Activated CD8-positive, alpha-beta memory T cell treated with anti-CD3 and anti-CD28 coated beads, Interleukin-2, amount 50 U/mL, for 4 hours (primary cell): ENCODE measurements around the gene TINCR.
"Not testable (repeated sequence)": the region's sequence is repeated elsewhere in the genome, so short reads cannot be mapped to it uniquely, and the experiment has no call there.

ENCODE experiments used
- DNase-seq: peaks from one replicate; pipeline ENCODE4 v3.0.0-alpha.2; 2020

The TINCR gene

DNA sequence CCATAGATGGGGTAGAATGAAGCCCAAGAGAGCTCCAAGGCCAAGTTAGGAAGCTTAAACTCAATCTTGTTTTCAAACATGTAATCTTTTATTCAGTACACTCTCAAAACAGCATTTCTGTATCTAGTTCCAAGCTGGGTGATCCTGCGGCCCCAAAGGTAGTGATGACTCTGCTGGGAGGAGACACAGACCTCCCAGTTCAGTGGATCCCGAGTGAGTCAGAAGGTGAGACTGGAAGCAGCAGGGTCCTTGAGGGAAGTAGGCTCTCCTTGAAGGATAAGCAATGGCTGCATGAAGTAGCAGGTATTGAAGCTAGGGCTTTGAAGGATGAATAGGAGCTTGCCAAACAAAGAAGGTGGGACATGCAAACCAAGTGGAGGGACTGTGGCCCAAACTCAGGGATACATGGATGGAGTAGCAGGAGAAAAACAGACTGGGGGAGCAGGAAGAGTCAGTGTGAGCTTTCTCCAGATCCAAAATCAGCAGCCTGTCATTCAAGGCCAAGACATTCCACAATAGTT is 9.6 kb downstream of the TINCR start:
- DNase-seq = no peak

DNA sequence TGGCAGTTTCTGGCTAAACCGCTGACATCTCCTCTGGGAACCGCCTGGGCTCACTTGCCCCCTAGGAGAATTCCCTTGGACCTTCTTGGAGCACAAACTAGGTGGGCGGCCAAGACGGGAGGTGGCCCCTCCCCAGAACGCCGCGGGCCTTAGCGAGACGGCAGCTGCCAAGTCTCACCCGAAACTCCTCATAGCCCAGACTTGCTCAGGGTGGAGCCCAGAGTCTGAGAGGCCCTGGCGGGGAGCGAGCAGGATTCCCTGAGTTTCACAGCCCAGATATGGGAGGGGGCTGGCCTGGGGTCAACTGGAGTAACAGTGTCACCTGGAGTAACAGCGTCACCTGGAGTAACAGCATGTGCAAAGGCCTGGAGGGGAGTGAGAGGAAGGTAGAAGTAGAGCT is 10.1 kb downstream of the TINCR start:
- DNase-seq = no peak

DNA sequence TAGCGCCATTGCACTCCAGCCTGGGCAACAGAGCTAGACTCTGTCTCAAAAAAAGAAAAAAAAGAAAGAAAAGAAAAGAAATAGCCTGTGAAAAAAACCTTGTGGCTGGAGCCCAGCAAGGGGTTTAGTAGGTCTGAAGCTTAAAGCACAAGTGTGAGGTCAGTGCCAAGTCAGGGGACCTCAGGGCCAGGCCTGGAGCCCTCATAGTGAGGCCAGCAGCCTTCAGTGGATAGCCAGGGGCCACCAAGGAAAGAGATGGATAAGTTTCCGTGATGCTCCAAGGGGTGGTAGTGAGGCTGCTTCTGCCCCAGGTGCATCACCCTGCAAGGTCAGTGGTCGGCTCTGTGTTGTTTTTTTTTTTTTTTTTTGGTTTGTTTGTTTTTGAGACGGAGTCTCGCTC is 12.9 kb downstream of the TINCR start:
- no peak for DNase-seq

DNA sequence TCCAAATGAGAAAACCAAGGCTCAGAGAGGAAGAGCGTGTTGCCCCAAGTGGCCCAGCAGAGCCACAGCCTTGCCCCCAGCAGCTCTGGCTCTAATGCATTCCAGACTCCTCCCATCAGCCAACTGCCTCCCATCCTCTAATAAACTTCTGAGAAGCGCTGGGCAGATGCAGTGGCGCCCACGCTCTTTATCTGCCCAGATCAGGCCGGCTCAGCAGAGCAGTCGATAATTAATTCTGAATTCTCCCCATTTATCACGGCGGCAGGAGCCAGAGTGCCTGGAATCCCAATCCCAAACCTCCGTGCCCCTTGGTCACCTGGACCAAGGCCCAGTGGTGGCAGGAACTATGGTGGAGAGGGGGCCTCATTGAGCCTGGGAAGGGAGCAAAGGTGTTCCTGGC is 13.9 kb downstream of the TINCR start:
- no peak for DNase-seq

DNA sequence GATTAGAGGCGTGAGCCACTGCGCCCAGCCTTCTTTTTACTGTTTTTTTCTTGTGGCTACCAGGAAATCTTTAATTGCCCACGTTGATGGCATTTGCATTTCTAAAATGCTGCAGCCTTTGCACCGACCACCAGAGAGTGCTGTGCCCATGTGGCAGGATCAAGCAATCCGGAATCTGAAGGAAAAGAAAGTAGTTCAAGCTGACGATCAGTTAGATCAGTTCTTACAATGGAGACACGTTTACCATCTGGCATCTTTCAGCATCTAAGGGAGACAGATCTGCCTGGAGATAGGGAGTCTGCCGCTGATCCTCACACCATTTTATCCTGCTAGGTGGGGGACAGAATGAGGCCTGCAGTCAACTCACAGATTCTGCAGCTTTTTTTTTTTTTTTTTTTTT is 19.9 kb downstream of the TINCR start:
- no peak for DNase-seq

DNA sequence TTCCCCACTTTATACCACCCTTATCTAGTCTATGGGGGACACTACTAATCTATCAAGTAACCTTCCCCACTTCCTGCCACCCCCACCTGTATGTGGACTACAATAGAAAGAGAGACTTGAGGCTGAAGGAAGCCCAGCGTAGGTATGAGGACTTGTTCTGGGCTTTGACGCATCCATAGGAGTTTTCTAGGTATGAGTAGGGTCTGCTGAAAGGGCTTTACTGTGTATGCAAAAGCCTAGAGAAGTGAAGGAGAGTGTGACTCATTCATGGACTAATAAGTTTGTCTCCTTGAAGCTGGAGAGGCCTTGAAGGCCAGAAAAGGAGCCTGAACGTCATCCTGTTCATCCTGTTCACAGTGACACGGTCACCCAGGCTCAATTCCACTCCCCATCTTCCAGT is 21.8 kb downstream of the TINCR start:
- no peak for DNase-seq

DNA sequence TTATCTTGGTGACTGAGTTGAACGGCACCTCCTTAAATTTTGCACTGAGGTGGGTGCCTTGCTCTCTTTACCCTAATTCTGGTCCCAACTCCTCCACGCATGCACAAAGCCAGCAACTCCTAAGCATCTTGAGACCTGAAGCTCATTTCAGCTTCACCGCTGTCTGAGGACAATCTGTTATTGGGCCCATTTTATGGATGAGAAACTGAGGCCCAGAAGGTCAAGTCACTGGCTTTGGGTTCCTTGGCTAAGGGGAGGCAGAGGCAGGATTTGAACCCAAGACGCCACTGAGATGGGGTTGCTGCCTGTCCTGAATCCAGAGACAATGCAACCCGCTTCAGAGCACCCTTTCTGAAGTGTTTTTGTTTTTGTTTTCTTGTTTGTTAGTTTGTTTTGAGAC is 22.7 kb downstream of the TINCR start:
- no peak for DNase-seq

DNA sequence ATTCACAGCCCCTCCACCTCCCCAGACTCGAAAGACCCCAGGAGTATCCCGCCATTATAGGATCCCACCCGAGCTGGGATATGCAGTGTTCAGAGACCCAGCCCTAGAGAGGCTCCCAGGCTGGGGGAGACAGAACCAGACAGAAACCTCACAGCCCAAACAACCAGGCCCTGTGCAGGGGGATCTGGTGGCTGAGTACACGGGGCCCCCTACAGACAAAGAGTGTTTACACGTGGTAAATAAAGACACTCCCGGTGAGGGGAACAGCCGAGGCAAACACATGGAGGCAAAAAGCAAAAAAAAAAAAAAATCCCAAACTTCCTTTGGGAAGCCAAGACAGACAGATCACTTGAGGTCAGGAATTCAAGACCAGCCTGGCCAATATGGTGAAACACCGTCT is 25.1 kb downstream of the TINCR start:
- DNase-seq = no peak

DNA sequence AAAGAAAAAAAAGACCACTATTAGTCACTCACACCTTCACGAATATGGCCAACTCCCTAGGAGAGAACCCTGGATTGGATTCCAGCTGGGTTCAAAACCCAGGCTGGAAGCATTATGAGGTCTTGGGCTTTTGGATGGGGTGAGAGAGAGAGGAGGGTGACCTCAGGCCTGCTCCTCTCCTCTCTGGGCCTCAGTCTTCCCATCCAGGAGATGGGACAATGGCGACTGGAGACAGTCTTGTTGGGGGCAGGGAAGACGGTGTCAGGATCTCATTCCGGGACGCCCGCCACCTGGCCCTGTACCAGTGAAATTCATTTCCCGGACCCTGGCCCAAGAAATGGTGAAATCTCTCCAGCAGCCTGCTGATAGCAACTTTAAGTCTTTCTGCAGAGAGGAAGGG is 26.3 kb downstream of the TINCR start:
- no peak for DNase-seq

DNA sequence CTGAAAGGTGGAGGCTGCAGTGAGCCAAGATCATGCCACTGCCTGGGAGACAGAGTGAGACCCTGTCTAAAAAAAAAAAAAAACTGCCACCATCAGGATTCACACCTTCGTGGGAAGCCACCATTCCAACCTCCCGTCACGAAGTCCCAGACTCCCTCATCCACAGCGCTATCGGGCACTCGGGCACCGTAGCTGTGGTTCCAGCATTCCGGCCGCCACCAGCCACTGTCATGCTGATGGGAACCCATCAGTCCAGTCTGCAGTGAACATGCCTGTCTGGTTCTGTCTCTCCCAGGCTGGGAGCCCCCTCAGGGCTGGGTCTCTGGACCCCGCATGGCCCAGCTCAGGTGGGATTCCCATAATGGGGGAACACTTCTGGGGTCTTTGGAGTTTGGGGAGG is 27.5 kb downstream of the TINCR start:
- no peak for DNase-seq

DNA sequence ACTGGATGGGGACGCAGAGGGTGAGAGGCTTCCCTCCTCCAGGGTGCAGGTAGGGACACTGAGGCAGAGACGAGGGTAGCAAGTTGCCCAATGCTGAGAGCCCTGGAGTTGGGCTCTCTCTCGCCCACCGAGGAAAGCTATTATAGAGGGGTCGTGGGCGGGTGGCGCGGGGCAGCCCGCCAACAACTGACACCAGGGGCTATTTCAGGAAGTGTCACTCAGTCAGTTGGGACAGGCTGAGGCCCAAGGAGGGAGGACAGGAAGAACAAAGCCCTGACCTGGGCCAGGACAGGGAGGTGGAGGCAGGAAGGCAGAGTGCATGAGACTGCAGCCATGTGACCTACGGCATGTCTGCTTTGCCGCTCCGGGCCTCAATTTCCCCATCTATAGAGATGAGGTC is 29.9 kb downstream of the TINCR start:
- DNase-seq = no peak

DNA sequence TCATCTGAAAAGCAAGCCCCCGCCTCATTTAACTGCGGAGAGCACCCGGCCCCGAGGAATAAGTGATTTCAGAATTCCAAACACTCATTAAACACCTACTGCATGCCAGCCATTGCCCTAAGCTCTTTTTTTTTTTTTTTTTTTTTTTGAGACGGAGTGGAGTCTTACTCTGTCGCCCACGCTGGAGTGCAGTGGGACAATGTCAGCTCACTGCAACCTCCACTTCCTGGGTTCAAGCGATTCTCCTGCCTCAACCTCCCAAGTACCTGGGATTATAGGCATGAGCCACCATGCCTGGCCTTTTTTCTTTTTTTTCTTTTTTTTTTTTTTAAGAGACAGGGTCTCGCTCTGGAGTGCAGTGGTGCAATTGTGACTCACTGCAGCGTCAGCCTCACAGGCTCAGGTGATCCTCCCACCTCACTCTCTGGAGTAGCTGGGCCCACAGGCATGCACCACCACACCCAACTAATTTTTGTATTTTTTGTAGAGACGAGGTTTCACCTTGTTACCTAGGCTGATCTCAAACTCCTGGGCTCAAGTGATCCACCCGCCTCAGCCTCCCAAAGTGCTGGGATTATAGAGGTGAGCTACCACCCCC is 30.7 kb downstream of the TINCR start:
- not testable (repeated sequence) for DNase-seq

DNA sequence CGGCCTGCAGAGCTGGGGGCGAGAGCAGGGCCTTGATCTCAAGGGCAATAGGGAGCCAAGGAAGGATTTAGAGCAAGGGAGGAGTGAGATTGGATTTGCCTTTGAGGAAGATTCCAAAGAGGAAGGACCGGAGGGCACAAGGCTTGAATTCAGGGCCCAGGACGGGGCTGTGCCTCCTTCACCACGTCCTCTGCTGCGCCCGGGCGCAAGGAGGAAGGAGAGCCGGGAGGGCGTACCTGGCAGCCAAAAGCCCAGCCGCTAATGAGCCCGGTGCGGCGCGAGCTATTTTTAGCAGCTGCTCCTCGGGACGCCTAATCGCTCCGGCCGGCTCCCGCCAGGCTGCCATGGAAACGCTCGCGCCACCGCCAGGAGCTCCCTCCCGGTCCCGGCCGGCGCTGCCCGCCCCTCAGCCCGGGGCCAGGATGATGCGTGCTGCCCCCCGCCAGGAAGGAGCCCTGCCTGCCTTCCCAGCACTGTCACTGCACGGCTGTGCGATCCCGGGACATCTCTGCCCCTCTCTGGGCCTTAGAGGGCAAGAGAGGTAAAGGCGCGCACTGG is 31.3 kb downstream of the TINCR start:
- no peak for DNase-seq

DNA sequence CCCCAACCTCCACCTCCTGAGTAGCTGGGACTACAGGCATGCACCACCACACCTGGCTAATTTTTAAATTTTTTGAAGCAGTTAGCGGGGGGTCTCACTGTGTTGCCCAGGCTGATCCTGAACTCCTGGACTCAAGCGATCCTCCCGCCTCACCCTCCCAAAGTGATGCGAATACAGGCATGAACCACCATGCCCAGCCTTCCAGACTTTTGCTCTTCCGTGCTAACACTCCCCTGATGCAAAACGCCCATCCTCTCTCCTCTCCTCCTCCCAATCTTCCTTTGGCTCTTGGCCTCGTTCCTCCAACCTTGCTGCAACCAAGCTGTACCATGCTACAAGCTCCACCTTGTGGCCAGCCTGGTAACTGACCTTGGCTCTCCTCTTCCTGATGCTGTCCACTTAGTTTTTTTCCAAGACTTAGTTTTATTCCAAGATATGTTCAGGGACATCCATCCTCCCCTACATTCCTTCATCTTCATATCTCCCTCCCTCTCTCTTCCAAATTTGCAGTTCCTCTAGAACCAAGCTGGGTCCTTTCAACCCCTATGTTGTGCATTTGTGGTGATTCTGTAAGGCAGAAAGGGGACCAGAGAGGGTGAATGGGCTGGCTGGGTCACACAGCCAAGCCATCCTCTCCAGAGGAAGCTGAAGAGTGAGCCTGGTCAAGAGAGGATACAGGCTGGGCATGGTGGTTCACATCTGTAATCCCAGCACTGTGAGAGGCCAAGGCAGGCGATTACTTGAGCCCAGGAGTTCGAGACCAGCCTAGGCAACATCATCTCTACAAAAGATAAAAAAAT is 32.8 kb downstream of the TINCR start:
- DNase-seq = no peak

DNA sequence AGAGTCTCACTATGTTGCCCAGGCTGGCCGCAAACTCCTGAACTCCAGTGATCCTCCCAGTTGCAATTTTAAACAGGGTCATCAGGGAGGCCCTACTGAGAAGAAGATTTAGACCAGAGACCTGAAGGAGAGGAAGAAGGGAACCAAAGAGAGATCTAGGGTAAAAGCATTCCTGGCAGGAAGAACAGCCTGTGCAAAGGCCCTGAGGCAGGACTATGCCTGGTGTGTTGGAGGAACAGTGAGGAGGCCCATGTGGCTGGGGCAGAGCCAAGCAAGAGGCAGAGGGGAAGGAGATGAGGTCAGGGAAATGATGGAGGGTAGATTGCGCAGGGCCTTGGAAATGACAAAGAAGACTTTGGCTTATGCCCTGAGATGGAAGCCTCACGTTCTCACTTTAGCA is 34.5 kb downstream of the TINCR start:
- DNase-seq = no peak

DNA sequence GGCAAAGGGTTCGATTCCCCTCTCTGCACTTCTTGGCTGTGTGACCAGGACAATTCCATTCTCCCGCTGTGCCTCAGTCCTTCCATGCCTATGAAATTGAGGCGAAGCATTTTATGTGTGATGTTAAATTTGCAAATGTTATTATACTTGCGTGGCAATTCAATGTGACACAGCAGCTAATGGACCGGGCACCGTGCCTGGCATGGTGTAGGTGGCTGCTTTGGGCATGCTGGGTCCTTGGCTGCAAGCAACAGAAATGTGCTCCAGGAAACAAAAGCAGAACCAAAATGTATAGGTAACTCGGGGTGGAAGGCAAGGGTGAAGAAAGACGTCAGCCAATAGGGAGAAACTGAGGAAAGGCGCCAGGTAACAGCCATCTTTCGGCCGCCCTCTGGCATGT is 37.1 kb downstream of the TINCR start:
- DNase-seq = no peak

DNA sequence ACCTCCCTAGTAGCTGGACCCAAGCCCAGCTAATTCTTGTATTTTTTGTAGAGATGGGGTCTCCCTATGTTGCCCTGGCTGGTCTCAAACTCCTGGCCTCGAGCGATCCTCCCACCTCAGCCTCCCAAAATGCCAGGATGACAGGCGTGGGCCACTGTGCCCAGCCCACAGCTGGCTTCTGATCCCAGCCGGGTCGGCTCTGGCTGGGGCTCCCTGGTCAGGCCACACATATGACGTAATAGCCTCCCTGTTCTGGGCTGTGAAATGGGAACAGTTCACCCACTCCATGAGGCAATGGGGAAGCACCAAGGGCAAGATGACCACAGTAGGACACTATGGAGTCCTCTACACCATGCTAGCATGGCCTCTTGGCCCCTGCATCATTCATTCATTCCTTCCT is 41.1 kb downstream of the TINCR start:
- DNase-seq = no peak

DNA sequence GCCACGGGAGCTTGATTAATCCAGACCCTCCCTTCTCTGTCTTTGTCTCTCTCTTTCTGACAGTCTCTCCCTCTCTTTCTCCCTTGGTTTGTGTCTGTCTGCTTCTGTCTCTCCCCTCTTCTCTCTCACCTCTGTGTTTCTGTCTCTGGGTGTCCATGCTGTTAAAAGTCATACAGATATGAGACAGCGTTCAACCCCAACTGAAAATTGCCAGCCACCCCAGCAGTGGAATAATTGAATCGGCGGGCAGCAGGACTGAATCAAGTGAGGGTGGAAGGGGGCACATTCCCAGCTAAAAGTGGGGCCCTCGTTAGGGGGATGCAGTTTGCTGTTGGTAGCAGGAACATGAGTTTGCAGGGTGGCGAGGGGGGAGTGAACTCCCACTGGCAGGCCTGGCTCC is 43.7 kb downstream of the TINCR start:
- no peak for DNase-seq

DNA sequence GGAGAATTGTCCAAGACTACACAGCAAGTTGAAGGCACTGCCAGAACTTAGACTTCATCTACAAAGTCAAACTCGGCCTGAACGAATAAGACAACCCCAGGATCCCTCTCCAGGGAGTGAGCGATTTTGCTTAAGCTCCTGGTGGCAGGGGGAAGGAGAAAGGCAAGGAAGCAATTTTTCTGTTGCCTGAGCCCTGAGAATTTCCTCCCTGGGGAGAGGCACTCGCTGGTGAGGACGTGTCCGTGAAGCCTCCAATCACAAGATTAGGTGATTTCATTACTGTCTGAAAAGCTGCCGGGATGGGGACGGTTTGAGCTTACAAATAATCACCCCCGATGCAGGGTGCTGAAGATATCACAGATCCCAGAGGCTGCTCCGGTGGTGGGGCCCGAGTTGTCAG is 45.6 kb downstream of the TINCR start:
- no peak for DNase-seq

DNA sequence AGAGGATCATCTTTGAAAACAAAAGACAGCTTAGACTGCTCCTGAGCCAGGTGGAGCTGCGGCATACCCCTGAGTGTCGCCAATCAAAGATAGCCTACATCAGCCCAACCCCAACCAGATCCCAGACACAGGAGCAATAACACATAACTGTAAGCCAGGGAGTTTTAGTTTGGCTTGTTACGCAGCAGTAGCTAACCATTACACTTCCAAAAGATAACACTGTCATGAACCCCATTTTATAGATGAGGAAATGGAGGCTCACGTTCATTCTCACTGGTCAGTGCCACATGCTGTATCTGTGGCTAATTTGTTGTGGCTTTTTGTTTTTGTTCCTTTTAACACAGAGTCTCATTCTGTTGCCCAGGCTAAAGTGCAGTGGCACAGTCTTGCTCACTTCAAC is 47.3 kb downstream of the TINCR start:
- DNase-seq = no peak

DNA sequence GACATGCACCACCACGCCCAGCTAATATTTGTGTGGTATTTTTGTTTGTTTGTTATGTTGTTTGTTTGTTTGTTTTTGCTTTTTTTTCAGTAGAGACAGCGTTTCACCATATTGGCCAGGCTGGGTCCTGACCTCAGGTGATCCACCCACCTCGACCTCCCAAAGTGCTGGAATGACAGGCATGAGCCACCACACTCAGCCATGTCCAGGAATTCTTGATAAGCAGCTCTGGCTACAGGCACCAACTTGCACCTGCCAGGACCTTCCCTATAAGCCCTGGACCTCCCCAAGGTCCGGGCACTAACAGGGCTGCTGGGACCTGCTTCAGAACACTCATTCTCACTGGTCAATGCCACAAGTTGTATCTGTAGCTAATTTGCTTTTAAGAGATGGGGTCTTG is 48.7 kb downstream of the TINCR start:
- no peak for DNase-seq

DNA sequence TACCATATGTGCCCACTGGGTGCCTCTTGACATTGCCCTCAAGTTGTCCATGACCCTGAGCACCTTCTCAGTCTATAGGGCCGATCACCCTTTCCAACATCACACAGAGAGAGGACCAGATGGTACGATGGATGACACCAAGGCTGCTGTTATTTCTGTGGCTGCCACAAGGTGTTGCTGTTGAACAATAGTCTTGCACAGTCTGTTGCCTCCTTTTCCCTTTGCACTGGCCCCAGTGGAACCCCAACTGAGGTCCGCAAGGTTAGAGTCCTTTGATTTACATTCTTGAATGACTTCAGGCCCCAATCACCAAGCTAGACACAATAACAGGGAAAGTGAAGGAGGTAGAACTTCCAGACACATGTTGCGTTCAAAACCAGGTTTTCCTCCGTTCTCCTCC is 52.0 kb downstream of the TINCR start:
- DNase-seq = no peak

DNA sequence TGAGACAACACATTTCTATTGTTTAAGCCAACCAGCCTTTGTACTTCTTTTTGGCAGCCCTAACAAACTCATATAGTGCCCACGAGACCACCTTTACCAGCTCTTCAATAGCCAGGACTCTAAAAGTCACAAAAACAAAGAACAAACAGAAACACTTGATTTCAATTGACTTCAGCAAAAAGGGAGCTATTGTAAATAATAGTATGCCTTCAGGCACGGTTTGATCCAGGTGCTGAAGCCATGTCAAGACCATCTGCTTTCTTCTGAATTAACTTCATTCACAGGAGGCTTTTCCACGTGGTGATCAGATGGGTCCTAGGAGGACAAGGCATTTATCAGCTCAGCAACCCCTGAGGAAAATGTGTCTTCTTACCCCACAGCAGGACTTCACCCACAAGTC is 53.8 kb downstream of the TINCR start:
- no peak for DNase-seq

DNA sequence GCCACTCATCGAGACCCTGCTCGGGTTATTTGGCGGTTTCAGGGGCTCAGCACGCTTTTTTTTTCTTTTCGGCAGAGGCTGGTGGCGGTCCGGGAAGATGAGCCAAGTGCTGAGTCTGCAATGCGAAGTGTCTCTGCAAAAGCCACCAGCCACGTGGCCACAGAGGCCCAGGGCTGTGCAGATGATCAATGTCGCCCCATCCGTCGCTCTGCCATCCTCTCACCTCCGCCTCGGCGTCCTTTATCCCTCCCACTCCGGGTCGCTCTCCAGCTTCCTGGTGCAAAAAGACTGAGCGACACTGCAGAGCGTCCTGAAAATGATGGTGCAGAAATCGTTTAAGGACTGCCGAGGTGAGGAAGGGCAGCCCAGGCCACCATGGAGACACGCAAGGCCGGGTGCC is 55.0 kb downstream of the TINCR start:
- DNase-seq = no peak
